Stimulated activated naive CD4-positive, alpha-beta T cell treated with Interleukin-2 at 50 U/mL for 16 hours (primary cell): ENCODE results near the gene MROH8.
A peak's percentile ranks its signal among the peaks of the same experiment; 100 is the strongest.

Source experiments
- DNase-seq: peaks from one replicate; lab custom pipeline; 2025; lab: John Stamatoyannopoulos, UW

The MROH8 gene

GRCh38 chr20:37198932-37199660 is 19.7 kb upstream of the MROH8 start:
- no peak for DNase-seq

GRCh38 chr20:37194621-37195417 is 15.5 kb upstream of the MROH8 start:
- DNase-seq, result no peak

DNA sequence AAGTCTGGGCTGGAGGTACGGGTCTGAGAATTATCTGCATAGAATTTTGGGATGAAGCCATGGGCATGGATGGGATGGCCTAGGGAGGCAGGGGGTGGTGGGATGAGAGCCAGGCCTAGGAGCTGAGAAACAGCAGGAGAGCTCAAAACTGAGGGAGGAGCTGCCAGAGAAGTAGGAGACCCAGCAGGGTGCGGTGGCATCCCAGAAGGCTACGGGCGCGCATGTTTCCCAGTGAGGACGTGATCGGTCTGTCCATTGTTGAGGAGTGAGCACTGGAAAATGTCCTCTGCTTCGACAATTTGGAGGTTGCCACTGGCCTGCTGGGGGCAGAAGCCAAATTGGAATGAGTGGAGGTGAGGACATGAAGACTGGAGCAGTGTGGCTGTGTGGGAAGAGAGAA is 14.5 kb upstream of the MROH8 start:
- DNase-seq, result no peak

GRCh38 chr20:37193226-37193625 is 13.9 kb upstream of the MROH8 start:
- DNase-seq, result no peak

DNA sequence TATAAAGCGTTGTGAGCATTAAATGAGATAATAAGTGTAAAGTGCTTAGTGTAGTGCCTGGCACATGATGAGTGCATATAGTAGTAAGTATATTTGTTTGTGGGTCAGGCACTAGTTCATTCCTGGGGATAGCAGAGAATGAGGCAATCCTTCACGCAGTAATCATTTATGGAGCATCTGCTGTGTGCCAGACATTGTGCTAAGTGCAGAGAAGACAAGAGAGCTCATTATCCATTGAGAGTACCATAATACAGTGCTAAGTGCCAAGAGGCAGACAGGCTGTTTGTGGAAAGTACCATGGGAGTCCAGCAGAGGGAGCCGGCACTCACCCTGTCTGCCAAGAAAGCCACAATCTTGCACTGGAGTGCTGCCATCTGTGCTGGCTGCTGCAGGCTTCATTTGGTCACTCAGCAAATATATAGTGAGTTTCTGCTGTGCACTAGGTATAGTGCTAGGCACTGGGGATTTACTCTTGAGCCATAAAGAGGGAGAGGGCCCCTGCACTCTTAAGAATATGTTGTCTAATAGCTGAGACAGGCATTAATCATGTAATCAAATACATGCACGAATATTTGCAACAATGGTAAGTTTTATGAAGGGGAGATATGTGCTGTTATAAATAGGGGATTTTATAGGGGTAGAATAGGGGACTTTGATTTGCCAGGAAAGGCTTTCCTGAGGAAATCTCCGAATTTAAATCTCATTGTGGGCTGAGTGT is 12.9 kb upstream of the MROH8 start:
- DNase-seq, result peak; percentile 66

- no peak for DNase-seq
These were observed 11.2 kb upstream of the MROH8 start for GRCh38 chr20:37190354-37191112.

DNA sequence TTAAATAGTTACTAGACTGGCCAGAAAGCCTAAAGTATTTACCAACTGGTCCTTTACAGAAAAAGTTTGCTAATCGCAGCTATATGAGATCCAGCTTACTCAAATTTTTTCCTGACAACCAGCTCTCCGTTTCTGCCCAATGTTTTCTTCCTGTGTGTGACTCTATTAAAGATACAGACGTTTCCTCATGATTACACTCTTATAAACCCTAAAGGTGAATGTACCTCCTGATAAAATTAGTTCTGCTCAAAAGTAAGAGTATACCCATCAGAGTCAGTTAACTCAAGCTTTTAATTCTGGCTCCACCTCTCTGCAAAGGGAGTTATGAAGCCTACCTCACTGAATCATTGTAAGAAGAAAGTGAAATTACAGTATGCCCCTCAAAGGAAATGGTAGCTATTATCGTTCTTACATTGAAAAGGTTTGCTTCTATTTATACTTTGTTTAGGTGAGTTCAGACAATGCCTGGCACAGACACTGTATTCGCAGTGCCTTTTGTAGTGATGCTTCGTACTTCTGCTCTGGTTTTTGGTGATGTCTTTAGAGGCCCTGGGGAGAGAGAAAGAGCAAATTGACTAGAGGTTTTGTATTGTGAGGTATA is 10.2 kb upstream of the MROH8 start:
- no peak for DNase-seq

GRCh38 chr20:37188787-37189186 is 9.4 kb upstream of the MROH8 start:
- no peak for DNase-seq

DNA sequence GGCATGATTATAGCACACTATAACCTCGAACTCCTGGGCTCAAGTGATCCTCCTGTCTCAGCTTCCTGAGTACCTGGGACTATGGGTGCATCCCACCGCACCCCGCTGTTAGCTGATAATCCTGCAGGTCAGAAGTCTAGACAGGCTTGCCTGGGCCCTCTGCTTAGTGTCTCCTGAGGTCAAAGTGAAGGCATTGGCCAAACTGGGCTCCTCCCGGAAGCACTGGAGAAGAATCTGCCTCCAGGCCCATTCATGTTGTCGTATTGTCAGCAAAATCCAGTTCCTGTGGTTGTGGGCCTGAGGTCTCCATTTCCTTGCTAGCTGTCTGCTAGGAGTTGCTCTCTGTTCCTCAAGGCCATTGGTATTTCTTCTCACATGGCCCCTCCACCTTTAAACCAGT is 6.3 kb upstream of the MROH8 start:
- no peak for DNase-seq

DNA sequence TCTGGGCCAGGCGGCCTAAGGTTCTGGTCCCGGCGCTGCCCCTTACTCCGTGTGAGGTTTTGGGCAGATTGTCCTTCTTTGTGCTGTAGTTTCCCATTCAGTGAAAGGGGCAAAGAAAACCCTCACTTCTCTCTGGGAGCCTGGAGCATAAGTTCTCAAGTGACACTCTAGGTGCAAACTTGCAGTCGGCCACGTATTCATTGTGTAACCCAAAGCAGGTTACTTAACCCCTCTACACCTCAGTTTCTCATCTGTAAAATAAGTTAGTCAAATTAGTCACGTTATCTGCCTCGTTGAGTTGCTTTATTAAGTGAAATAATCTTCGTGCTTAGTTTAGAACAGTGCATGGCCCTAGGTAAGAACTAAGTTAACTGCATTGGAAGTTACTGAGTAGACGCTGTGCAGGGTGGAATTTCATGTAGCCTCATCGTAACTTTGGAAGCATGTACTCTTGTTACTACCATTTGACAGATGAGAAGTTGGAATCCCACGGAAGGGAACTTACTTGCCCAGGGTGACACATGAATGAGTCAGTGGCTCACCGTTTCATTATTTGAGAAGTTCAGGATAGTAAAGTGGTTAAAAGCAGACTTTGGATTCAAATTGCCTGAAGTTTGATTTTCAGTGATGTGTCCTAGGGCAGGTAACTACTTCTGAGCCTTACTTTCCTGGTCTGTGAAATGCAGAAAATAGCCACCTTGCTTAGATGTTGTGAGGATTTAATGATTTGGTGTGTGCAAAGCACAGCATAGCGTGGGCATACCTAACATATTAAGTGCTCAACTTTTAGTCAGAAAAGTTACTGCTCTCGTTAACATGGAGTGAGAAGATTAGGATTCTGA is 556 bp upstream of the MROH8 start:
- no peak for DNase-seq

DNA sequence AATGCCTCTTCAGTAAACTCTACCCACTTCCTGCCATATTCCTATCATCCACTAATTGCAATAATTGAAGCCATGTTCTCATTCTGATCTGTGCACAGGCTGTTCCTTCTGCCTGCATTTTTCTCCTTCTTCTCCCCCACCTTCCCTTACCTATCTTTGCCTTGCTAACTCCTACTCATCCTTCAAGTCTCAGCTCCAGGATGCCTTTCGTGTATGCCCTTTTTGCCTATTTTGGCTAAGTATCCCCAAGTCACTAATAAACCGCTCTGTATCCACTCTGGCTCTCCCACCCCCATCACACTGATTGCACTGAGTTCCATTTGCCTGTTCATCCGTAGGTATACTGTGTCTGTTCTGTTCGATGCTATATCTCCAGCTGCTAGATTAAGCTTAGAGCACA is 6.5 kb downstream of the MROH8 start:
- DNase-seq, result no peak

DNA sequence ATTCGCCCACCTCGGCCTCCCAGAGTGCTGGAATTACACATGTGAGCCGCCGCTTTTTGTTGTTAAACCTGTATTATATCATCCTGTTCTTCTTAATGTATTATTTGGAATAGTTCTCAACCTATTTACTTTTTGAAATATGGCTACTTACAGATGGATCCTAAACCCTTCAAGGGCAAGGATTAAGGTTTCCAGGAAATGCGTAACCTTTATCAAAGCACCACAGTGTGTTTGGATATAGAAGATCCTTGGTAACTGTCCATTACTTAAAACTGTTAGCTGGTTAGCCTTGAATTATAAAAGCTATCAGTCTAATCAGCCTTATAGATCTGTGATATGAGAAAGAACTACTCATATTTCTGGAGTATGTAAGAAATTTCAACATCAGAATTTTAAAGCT is 12.5 kb downstream of the MROH8 start:
- no peak for DNase-seq

DNA sequence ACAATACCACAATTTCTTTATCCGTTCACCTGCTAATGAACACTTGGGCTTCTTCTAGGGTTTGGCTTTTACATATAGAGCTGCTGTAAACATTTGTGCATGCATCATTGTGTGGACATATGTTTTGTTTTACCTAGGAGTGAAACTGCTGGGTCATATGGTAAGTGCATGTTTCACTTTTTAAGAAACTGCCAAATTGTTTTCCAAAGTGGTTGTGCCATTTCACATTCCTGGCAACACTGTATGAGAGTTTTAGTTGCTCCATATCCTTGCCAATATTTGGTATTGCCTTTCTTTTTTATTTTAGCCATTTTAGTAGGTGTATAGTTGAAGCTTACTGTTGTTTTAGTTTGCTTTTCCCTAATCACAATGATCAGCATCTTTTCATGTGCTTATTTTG is 14.3 kb downstream of the MROH8 start:
- DNase-seq, result no peak

DNA sequence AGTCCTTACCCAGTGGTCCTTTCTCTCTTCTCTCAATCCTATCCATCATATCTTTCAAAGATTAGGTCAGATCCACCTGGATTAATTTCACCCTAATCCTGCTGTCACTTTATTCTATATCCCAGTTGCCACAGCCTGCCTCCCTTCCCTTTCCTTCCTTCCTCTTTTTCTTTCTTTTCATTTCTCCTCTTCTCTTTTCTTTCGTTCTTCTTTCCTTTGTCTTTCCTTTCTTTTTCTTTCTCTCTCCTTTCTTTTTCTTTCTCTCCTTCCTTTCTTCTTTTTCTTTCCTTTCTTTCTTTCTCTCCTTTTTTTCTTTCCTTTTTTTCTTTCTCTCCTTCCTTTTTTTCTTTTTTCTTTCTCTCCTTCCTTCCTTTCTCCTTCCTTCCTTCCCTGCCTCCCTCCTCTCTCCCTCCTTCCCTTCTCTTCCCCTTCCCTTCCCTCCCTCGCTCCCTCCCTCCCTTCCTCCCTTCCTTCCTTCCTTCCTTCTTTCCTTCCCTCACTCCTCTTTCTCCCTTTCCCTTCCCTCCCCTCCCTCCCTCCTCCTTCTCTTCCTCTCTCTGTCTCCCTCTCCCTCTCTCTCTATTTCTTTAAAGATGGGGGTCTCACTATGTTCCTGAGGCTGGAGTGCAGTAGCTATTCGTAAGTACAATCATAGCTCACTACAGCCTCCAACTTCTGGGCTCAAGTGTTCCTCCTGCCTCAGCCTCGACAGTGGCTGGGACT is 15.4 kb downstream of the MROH8 start:
- no peak for DNase-seq

GRCh38 chr20:37162646-37163045 is 16.7 kb downstream of the MROH8 start:
- no peak for DNase-seq

- no peak for DNase-seq
These were observed 17.4 kb downstream of the MROH8 start for GRCh38 chr20:37161830-37162549.

- DNase-seq, result no peak
These were observed 18.7 kb downstream of the MROH8 start for GRCh38 chr20:37160683-37161082.

GRCh38 chr20:37158248-37158647 is 21.1 kb downstream of the MROH8 start:
- DNase-seq, result no peak

- DNase-seq, result no peak
These were observed 23.4 kb downstream of the MROH8 start for GRCh38 chr20:37155987-37156386.
